HG03439 (cell line): ENCODE data around the gene BNC2.

ENCODE experiments used
- ATAC-seq: cut with Tn5 transposase; IDR thresholded peaks from one replicate; pipeline ENCODE4 v1.9.1; 2021; ENCODE audit warnings: mild to moderate bottlenecking, moderate library complexity; ENCODE audit not compliant: unreplicated experiment

The BNC2 gene

GRCh38 chr9:16434526-16434925 is 435.9 kb downstream of the BNC2 start:
- no peak for ATAC-seq

- no peak for ATAC-seq
Measured at GRCh38 chr9:16433494-16433893, 437.0 kb downstream of the BNC2 start.

- no peak for ATAC-seq
Measured at GRCh38 chr9:16431666-16432392, 438.6 kb downstream of the BNC2 start.

- no peak for ATAC-seq
Measured at GRCh38 chr9:16429671-16430070, 440.8 kb downstream of the BNC2 start.

GRCh38 chr9:16427873-16428427 is 442.5 kb downstream of the BNC2 start:
- no peak for ATAC-seq

GRCh38 chr9:16426716-16427115 is 443.8 kb downstream of the BNC2 start:
- no peak for ATAC-seq

- no peak for ATAC-seq
Measured at GRCh38 chr9:16425562-16426231, 444.8 kb downstream of the BNC2 start.

- no peak for ATAC-seq
Measured at GRCh38 chr9:16422114-16422513, 448.4 kb downstream of the BNC2 start.

- no peak for ATAC-seq
Measured at GRCh38 chr9:16421532-16421931, 448.9 kb downstream of the BNC2 start.

GRCh38 chr9:16419124-16419523 is 451.3 kb downstream of the BNC2 start:
- ATAC-seq = no peak

GRCh38 chr9:16418721-16419120 is 451.7 kb downstream of the BNC2 start:
- no peak for ATAC-seq

GRCh38 chr9:16417749-16418148 is 452.7 kb downstream of the BNC2 start:
- ATAC-seq = no peak

- no peak for ATAC-seq
Measured at GRCh38 chr9:16417161-16417560, 453.3 kb downstream of the BNC2 start.

GRCh38 chr9:16414451-16414850 is 456.0 kb downstream of the BNC2 start:
- no peak for ATAC-seq

- no peak for ATAC-seq
Measured at GRCh38 chr9:16413509-16414016, 456.9 kb downstream of the BNC2 start.

- ATAC-seq = no peak
Measured at GRCh38 chr9:16412740-16413139, 457.7 kb downstream of the BNC2 start.

GRCh38 chr9:16411311-16411710 is 459.2 kb downstream of the BNC2 start:
- no peak for ATAC-seq

GRCh38 chr9:16410601-16411280 is 459.7 kb downstream of the BNC2 start:
- ATAC-seq = no peak

- no peak for ATAC-seq
Measured at GRCh38 chr9:16407617-16408016, 462.9 kb downstream of the BNC2 start.

GRCh38 chr9:16406526-16407225 is 463.8 kb downstream of the BNC2 start:
- ATAC-seq = no peak

GRCh38 chr9:16405421-16405820 is 465.0 kb downstream of the BNC2 start:
- ATAC-seq = no peak
